ENCODE data around the gene DGKI.

DNA sequence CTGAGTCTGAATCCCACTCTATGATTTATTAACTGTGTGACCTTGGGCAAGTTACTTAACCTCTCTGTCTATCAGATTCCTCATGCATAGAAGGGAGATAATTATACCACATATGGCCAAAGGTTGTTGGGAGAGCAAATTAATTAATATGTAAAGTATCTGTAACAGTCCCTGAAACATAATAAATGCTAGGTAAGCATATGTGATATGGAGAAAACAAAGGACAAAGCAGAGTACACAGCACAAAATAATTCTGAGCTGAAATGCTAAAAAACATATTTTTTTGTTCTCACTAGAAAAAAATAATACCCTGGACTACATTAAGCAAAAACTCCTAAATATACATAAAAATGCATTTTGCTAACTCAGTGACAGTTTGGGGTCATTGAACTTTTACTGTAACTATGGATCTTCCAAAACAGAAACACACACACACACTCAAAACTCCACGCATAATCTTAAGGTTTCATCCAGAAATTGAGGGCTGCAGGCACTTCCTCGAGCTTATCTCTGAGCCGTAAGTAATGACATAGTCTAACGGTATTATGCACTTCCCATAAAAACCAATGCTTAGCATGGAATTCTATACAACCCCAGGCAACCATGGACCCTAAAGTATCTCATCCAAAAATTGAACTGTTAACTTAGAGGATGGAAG is 301.6 kb downstream of the DGKI start:
- TF ChIP-seq CTCF (IDR thresholded peaks at IDR 0.05 in 4 of 5, conservative IDR thresholded peaks at IDR 0.05 in 1 of 5) (no peak), POLR2A (IDR thresholded peaks at IDR 0.05) (no peak)
